Measurements from ENCODE around the gene PRR16.

PRR16 gene

DNA sequence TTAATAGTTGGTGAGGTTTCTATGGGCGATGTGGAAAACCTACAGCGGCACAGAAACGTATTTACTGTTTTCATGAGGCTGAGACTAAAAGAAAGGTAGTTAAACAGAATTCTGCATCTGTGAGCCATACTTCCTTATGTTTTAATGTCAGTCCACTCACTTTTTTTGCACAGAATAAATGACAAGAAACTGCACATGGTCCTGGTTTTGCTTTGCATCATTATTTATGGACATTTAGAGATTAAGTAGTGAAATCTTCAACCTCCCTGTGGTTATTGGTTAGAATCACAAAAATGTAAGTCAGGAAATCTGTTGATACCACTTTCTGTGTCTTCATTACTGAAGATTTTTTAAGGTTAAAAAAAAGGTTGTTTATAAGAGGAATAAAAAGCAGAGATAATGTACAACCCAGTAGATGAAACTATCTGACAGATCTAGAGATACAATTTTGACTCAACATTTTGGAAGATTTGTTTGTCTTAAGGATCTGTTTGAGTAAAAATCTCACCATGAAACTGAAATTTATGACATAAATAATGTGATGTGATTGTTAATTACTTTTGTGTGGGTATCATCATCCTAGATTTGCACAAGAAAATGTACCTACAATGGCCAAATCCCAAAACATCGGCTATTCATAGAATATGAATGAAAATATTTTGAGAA, 2.4 kb downstream of the PRR16 start:
- no peaks in the 10 kb centered on the region for H3K36me3 ChIP-seq (ENCODE audit: insufficient read depth, low read length)
- H3K9me2 ChIP-seq (replicated peaks; ENCODE audit: low read depth, low read length): no peaks in the 10 kb centered on the region
- no peak overlapping the region for H2AFZ ChIP-seq (ENCODE audit: low read length)
- no peaks in the 10 kb centered on the region for H3K27me3 ChIP-seq (ENCODE audit: insufficient read depth, low read length, poor library complexity, severe bottlenecking)
- no peaks in the 10 kb centered on the region for H3K4me1 ChIP-seq (ENCODE audit: insufficient read depth, low read length, poor library complexity, severe bottlenecking)
- no peak overlapping the region for H3K4me3 ChIP-seq (ENCODE audit: low read length, poor library complexity, severe bottlenecking)
- H3K9ac ChIP-seq (ENCODE audit: low read depth, low read length, poor library complexity, severe bottlenecking): no peak overlapping the region
- no peak overlapping the region for H3K4me2 ChIP-seq (ENCODE audit: low read depth, low read length, poor library complexity, severe bottlenecking)
- H4K20me1 ChIP-seq (ENCODE audit: insufficient read depth, low read length, poor library complexity, severe bottlenecking): no peaks in the 10 kb centered on the region
- TF ChIP-seq EZH2phosphoT487 (IDR thresholded peaks at IDR 0.05; ENCODE audit: borderline replicate concordance): no peak
- TF ChIP-seq, protein P1, sequence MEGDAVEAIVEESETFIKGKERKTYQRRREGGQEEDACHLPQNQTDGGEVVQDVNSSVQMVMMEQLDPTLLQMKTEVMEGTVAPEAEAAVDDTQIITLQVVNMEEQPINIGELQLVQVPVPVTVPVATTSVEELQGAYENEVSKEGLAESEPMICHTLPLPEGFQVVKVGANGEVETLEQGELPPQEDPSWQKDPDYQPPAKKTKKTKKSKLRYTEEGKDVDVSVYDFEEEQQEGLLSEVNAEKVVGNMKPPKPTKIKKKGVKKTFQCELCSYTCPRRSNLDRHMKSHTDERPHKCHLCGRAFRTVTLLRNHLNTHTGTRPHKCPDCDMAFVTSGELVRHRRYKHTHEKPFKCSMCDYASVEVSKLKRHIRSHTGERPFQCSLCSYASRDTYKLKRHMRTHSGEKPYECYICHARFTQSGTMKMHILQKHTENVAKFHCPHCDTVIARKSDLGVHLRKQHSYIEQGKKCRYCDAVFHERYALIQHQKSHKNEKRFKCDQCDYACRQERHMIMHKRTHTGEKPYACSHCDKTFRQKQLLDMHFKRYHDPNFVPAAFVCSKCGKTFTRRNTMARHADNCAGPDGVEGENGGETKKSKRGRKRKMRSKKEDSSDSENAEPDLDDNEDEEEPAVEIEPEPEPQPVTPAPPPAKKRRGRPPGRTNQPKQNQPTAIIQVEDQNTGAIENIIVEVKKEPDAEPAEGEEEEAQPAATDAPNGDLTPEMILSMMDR (conservative IDR thresholded peaks at IDR 0.05; ENCODE audit: low read length): no peak
- no peaks in the 10 kb centered on the region for H3K79me2 ChIP-seq (ENCODE audit: insufficient read depth, low read length)
- no peaks in the 10 kb centered on the region for H3K9me3 ChIP-seq (ENCODE audit: insufficient read depth, low read depth, low read length)
- no peaks in the 10 kb centered on the region for H3F3A ChIP-seq (ENCODE audit: low read depth)

DNA sequence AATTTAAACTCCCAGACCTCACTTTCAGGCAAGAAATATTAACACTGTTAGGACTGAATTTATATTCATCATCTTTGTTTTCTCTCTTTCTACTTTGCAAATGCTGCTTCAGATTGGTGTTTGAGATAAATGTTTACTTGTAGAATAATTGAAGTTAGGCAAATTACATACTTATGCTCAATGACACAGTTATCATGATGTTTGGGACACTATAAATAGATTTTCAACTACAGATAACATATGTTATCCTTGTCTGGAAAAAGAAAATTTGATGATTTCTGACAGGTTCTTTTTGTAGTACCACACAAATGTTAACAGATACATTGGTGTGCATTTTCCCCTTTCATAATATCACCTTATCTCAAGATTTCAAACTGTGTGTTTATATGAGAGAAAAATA, 7.9 kb downstream of the PRR16 start:
- no peak for TF ChIP-seq EZH2phosphoT487 (IDR thresholded peaks at IDR 0.05; ENCODE audit: borderline replicate concordance)
- TF ChIP-seq, protein P1 (conservative IDR thresholded peaks at IDR 0.05; ENCODE audit: low read length): no peak

DNA sequence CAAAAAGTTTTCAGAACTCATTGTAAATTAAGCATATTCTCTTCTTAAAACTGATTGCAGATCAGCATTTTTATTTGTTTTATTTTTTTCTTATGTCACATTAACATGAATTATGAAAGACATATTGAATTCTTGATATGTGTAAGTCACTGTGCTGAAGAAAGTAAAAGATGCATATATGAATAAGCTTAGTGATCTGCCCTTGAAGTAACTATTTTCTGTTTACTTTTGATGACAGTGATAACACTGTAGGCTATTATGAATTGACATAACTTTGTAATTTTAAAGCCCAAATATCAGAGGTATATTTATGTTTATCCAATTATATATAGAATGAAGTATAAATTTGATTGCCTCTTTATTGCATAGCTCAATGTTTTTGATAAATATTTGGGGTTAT, 8.8 kb downstream of the PRR16 start:
- Histone ChIP-seq H3F3A (ENCODE audit: low read depth) (no peaks in the 10 kb centered on the region), H3K9ac (ENCODE audit: low read depth, low read length, poor library complexity, severe bottlenecking) (no peak overlapping the region), H3K4me2 (ENCODE audit: low read depth, low read length, poor library complexity, severe bottlenecking) (no peak overlapping the region), H3K27me3 (ENCODE audit: insufficient read depth, low read length, poor library complexity, severe bottlenecking) (no peaks in the 10 kb centered on the region), H3K4me1 (ENCODE audit: insufficient read depth, low read length, poor library complexity, severe bottlenecking) (no peaks in the 10 kb centered on the region), H4K20me1 (ENCODE audit: insufficient read depth, low read length, poor library complexity, severe bottlenecking) (no peaks in the 10 kb centered on the region), H3K9me2 (replicated peaks; ENCODE audit: low read depth, low read length) (no peaks in the 10 kb centered on the region), H3K9me3 (ENCODE audit: insufficient read depth, low read depth, low read length) (no peaks in the 10 kb centered on the region), H3K4me3 (ENCODE audit: low read length, poor library complexity, severe bottlenecking) (no peak overlapping the region), H3K36me3 (ENCODE audit: insufficient read depth, low read length) (no peaks in the 10 kb centered on the region), H3K79me2 (ENCODE audit: insufficient read depth, low read length) (no peaks in the 10 kb centered on the region), H2AFZ (ENCODE audit: low read length) (no peak overlapping the region)
- no peak for TF ChIP-seq EZH2phosphoT487 (IDR thresholded peaks at IDR 0.05; ENCODE audit: borderline replicate concordance)
- TF ChIP-seq, protein P1 (conservative IDR thresholded peaks at IDR 0.05; ENCODE audit: low read length): no peak

More for the DNA sequence above, 7.9 kb downstream of the PRR16 start:
- no peaks in the 10 kb centered on the region for H3K79me2 ChIP-seq (ENCODE audit: insufficient read depth, low read length)
- no peak overlapping the region for H2AFZ ChIP-seq (ENCODE audit: low read length)
- no peak overlapping the region for H3K4me2 ChIP-seq (ENCODE audit: low read depth, low read length, poor library complexity, severe bottlenecking)
- no peaks in the 10 kb centered on the region for H4K20me1 ChIP-seq (ENCODE audit: insufficient read depth, low read length, poor library complexity, severe bottlenecking)
- H3K9me2 ChIP-seq (replicated peaks; ENCODE audit: low read depth, low read length): no peaks in the 10 kb centered on the region
- no peaks in the 10 kb centered on the region for H3K9me3 ChIP-seq (ENCODE audit: insufficient read depth, low read depth, low read length)
- H3K36me3 ChIP-seq (ENCODE audit: insufficient read depth, low read length): no peaks in the 10 kb centered on the region
- no peak overlapping the region for H3K4me3 ChIP-seq (ENCODE audit: low read length, poor library complexity, severe bottlenecking)
- H3F3A ChIP-seq (ENCODE audit: low read depth): no peaks in the 10 kb centered on the region
- no peaks in the 10 kb centered on the region for H3K4me1 ChIP-seq (ENCODE audit: insufficient read depth, low read length, poor library complexity, severe bottlenecking)
- H3K27me3 ChIP-seq (ENCODE audit: insufficient read depth, low read length, poor library complexity, severe bottlenecking): no peaks in the 10 kb centered on the region
- H3K9ac ChIP-seq (ENCODE audit: low read depth, low read length, poor library complexity, severe bottlenecking): no peak overlapping the region

Data from Loucy (cell line).